Breast epithelium (tissue), 4 donors: ENCODE measurements around the gene ATAD2B. TPM values are rescaled to one million over a fixed set of nuclear protein-coding genes. Genes with fewer than 3 reads are reported as not detected.
"Not testable (repeated sequence)": the region's sequence is repeated elsewhere in the genome, so short reads cannot be mapped to it uniquely, and the experiment has no call there.

Experiments
- DNase-seq, 2 donors: peaks; one replicate each; pipeline ENCODE4 v3.0.0-alpha.2; 2019; ENCODE audit warnings: low spot score in 2 of 2
- H3K27ac ChIP-seq, 2 donors: fragments of 200-600 bp; sonication (generic) in 1 of 2; one replicate each; pipeline ENCODE4 v1.5.1; 2016 to 2019; ENCODE audit warnings: mild to moderate bottlenecking in 1 of 2
- H3K27me3 ChIP-seq, 2 donors: fragments of 200-600 bp; sonication (generic) in 1 of 2; one replicate each; pipeline versions ENCODE4 v1.5.1 to v1.6.0; 2017 to 2019; ENCODE audit warnings: control low read depth in 1 of 2, mild to moderate bottlenecking in 1 of 2
- H3K36me3 ChIP-seq: fragments of 200-600 bp; one replicate; pipeline ENCODE4 v1.5.1; 2019
- H3K4me1 ChIP-seq, 2 donors: fragments of 200-600 bp; sonication (generic); one replicate each; pipeline ENCODE4 v1.5.1; 2016 to 2019; ENCODE audit warnings: control low read depth in 1 of 2
- H3K4me3 ChIP-seq, 3 donors: fragments of 200-600 bp; sonication (generic); 1 replicate in 2 of 3; 2 replicates in 1 of 3; pipeline ENCODE4 v1.5.1; 2016 to 2019; ENCODE audit warnings: mild to moderate bottlenecking in 3 of 3, moderate library complexity in 2 of 3
- H3K9me3 ChIP-seq, 2 donors: fragments of 200-600 bp; sonication (generic) in 1 of 2; one replicate each; pipeline ENCODE4 v1.5.1; 2016 to 2019; ENCODE audit warnings: control low read depth in 1 of 2
- CTCF ChIP-seq, 3 donors: fragments of 450-650 bp; IDR thresholded peaks; one replicate each; pipeline ENCODE4 v1.5.1; 2016 to 2017; ENCODE audit warnings: antibody characterized with exemption in 3 of 3, mild to moderate bottlenecking in 3 of 3, moderate library complexity in 3 of 3
- POLR2A ChIP-seq: fragments of 450-650 bp; IDR thresholded peaks from one replicate; pipeline ENCODE4 v1.6.1; 2016; ENCODE audit warnings: antibody characterized with exemption, mild to moderate bottlenecking, moderate library complexity
- POLR2AphosphoS5 ChIP-seq, 3 donors: sonication (generic); formaldehyde crosslinking; IDR thresholded peaks; one replicate each; pipeline ENCODE4 v1.6.1; 2017; ENCODE audit warnings: antibody characterized with exemption in 3 of 3
- intact Hi-C: fragments of 100-400 bp; cut with DNase I; formaldehyde crosslinking; loops from one replicate; pipeline ENCODE4 v1.15.1; 2023; ENCODE audit warnings: low total_unique reads
- total RNA-seq, 3 donors: library from RNA; depleted of rRNA; stranded (reverse); fragments of >200 nt; gene quantifications; one replicate each; pipeline ENCODE4 v1.1.0, GENCODE V29; 2016

ATAD2B gene
- total RNA-seq, result 10 to 100 TPM; 22.6 to 48.1 (median 34.4) TPM

GRCh38 chr2:23926750-23927571, at the start of gene ATAD2B:
ATAD2B (minus strand) TSS chr2:23927123; CDS start chr2:23926770, 353 bp downstream.
- no peaks in the 10 kb centered on the region for H3K9me3 ChIP-seq
- intact Hi-C loops, result no loop called here
- peak within 1 kb of the TSS; percentile 86 to 95 (median 91) for H3K4me3 ChIP-seq
- DNase-seq, result peak; percentile 90 to 91
- no peaks in the 10 kb centered on the region for H3K4me1 ChIP-seq
- no peaks in the 10 kb centered on the region for H3K27me3 ChIP-seq
- TF ChIP-seq CTCF (IDR thresholded peaks at IDR 0.05), result peak; percentile 44 to 82 (median 51)
- peak; percentile 35 for TF ChIP-seq POLR2A
- TF ChIP-seq POLR2AphosphoS5 (IDR thresholded peaks at IDR 0.05), result peak; percentile 83 to 86 (median 84)
- H3K27ac ChIP-seq, result peak within 1 kb of the TSS; percentile 98 to 99
- H3K36me3 ChIP-seq, result no peaks in the 10 kb centered on the region

DNA sequence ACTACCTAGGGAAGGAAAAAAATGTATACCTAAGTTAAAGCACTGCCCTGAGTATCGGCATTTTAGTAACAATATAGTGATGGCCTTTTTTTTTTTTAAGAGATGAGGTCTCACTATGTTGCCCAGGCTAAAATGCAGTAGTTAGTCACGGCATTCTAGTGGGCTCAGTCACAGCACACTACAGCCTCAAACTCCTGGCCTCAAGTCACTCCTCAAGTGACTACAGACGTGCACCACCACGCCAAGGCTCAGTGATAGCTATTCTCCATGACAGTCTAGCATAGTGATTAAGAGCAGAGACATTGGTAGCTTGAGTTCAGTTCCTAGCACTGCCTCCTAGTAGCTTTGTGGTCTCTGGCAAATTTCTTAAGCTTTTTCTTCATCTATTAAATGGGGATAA, 40.9 kb upstream of the ATAD2B start:
- Histone ChIP-seq H3K9me3 (no peaks in the 10 kb centered on the region), H3K27me3 (no peaks in the 10 kb centered on the region), H3K4me1 (no peaks in the 10 kb centered on the region), H3K4me3 (no peak overlapping the region), H3K27ac (no peak overlapping the region), H3K36me3 (no peaks in the 10 kb centered on the region)
- DNase-seq, result no peak
- intact Hi-C loops, result no loop called here
- no peak for TF ChIP-seq POLR2A
- TF ChIP-seq POLR2AphosphoS5 (IDR thresholded peaks at IDR 0.05), result no peak
- TF ChIP-seq CTCF (IDR thresholded peaks at IDR 0.05), result no peak

- peak overlapping the region in 1 of 3 donors; percentile 11 for H3K4me3 ChIP-seq
Measured at GRCh38 chr2:23954325-23955014, 27.5 kb upstream of the ATAD2B start.

DNA sequence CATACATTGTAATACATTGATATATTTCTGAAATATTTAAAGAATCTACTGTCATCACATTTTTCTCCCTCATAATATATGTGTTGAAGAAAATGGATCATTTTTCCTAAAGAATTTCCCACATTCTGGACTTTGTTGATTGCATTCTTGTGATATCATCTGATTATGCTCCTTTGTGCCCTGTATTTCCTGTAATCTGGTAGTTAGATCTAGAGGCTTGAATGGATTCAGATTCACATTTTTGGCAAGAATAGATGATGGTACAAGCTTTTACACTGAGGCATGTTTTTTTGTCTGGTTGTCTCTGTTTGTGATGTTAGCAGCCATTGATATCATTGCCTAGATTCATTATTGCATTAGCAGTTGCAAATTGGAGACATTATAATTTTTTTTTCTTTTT, 26.7 kb upstream of the ATAD2B start:
- DNase-seq, result no peak
- no peak overlapping the region for H3K27ac ChIP-seq
- intact Hi-C loops, result no loop called here
- no peak overlapping the region for H3K4me3 ChIP-seq
- TF ChIP-seq POLR2A, result no peak
- no peak for TF ChIP-seq CTCF (IDR thresholded peaks at IDR 0.05)
- no peak for TF ChIP-seq POLR2AphosphoS5 (IDR thresholded peaks at IDR 0.05)
- no peaks in the 10 kb centered on the region for H3K4me1 ChIP-seq
- no peaks in the 10 kb centered on the region for H3K27me3 ChIP-seq
- H3K36me3 ChIP-seq, result no peaks in the 10 kb centered on the region
- no peaks in the 10 kb centered on the region for H3K9me3 ChIP-seq

More at GRCh38 chr2:23954325-23955014, 27.5 kb upstream of the ATAD2B start:
- Histone ChIP-seq H3K4me1 (no peaks in the 10 kb centered on the region), H3K27ac (no peak overlapping the region), H3K36me3 (no peaks in the 10 kb centered on the region), H3K27me3 (no peaks in the 10 kb centered on the region), H3K9me3 (no peaks in the 10 kb centered on the region)
- TF ChIP-seq POLR2AphosphoS5 (IDR thresholded peaks at IDR 0.05) (no peak), CTCF (IDR thresholded peaks at IDR 0.05) (no peak), POLR2A (no peak)
- intact Hi-C loops, result no loop called here
- DNase-seq, result no peak

DNA sequence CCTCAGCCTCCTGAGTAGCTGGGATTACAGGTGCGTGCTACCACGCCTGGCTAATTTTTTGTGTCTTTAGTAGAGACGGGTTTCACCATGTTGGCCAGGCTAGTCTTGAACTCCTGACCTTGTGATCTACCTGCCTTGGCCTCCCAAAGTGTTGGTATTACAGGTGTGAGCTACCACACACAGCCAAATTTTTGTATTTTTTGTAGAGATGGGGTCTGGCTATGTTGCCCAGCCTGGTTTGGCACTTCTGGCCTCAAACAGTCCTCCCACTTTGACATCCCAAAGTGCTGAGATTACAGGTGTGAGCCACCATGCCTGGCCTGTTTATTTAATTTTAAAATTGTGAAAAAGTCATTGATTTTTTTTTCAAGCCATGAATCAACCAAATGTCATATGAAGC, 25.6 kb upstream of the ATAD2B start:
- H3K4me3 ChIP-seq, H3K36me3 ChIP-seq, DNase-seq, H3K9me3 ChIP-seq, H3K27ac ChIP-seq, intact Hi-C loops, H3K4me1 ChIP-seq, H3K27me3 ChIP-seq: not testable (repeated sequence)
